Measurements from ENCODE around the gene RPP25L.

RPP25L gene

DNA sequence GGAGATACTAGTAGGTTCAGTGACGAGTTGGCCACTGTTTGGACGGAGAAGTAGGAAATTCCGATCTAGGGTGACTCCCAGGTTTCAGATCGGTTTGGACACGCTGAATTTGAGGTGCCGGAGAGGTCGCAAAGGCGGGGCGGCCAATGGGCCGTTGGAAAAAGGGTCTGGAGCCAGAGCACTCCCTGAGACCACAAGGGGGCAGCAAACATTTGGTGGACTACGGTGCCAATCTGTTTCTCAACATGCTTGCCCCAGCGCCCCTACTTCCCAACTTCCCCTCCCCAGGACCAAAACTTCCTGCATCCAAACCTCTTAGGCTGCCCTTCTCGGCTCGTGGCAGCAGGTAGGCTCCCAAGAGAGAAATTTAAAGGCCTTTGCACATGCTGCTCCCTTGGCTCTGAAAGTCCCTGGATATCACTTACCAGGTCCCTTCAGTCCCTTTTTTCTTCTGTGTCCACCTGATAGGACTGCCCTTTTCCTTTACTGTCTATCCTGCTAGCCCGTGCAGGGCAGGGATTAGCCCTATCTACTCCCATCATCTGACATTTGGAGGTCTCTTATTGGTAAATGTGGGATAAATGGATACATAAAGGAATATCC is 992 bp upstream of the RPP25L start:
- no peaks in the 10 kb centered on the region for H3K9me3 ChIP-seq (ENCODE audit: control insufficient read depth in 2 of 2, low read length in 2 of 2)
- H3K9ac ChIP-seq (ENCODE audit: low read depth in 1 of 2, low read length in 2 of 2) = peak overlapping the region; percentile 81 to 97
- H3K27me3 ChIP-seq (ENCODE audit: control insufficient read depth in 2 of 2, insufficient read depth in 2 of 2, low read length in 2 of 2) = no peaks in the 10 kb centered on the region
- H3K27ac ChIP-seq (ENCODE audit: low read depth in 2 of 2, low read length in 2 of 2) = peak overlapping the region in 1 of 2 donors; percentile 68
- H3K4me1 ChIP-seq (ENCODE audit: control insufficient read depth in 2 of 2, insufficient read depth in 2 of 2, low read length in 2 of 2) = peaks cover 21% of the 10 kb centered on the region in 2 donors
- H3K4me3 ChIP-seq (ENCODE audit: low read length in 2 of 2) = peak overlapping the region; percentile 92
- peaks cover 27 to 34% of the 10 kb centered on the region in 2 donors for H3K36me3 ChIP-seq (ENCODE audit: control insufficient read depth in 2 of 2, insufficient read depth in 2 of 2, low read length in 2 of 2)

- no peaks in the 10 kb centered on the region for H3K27me3 ChIP-seq (ENCODE audit: control insufficient read depth in 2 of 2, insufficient read depth in 2 of 2, low read length in 2 of 2)
- no peaks in the 10 kb centered on the region for H3K9me3 ChIP-seq (ENCODE audit: control insufficient read depth in 2 of 2, low read length in 2 of 2)
- H3K4me1 ChIP-seq (ENCODE audit: control insufficient read depth in 2 of 2, insufficient read depth in 2 of 2, low read length in 2 of 2) = peaks cover 21 to 25% of the 10 kb centered on the region in 2 donors
- H3K36me3 ChIP-seq (ENCODE audit: control insufficient read depth in 2 of 2, insufficient read depth in 2 of 2, low read length in 2 of 2) = peaks cover 12 to 20% of the 10 kb centered on the region in 2 donors
- peak overlapping the region; percentile 92 for H3K4me3 ChIP-seq (ENCODE audit: low read length in 2 of 2)
- H3K27ac ChIP-seq (ENCODE audit: low read depth in 2 of 2, low read length in 2 of 2) = peak overlapping the region; percentile 74
- H3K9ac ChIP-seq (ENCODE audit: low read depth in 1 of 2, low read length in 2 of 2) = peak overlapping the region; percentile 97 to 99
Measured at GRCh38 chr9:34611251-34611810, 566 bp downstream of the RPP25L start.

DNA sequence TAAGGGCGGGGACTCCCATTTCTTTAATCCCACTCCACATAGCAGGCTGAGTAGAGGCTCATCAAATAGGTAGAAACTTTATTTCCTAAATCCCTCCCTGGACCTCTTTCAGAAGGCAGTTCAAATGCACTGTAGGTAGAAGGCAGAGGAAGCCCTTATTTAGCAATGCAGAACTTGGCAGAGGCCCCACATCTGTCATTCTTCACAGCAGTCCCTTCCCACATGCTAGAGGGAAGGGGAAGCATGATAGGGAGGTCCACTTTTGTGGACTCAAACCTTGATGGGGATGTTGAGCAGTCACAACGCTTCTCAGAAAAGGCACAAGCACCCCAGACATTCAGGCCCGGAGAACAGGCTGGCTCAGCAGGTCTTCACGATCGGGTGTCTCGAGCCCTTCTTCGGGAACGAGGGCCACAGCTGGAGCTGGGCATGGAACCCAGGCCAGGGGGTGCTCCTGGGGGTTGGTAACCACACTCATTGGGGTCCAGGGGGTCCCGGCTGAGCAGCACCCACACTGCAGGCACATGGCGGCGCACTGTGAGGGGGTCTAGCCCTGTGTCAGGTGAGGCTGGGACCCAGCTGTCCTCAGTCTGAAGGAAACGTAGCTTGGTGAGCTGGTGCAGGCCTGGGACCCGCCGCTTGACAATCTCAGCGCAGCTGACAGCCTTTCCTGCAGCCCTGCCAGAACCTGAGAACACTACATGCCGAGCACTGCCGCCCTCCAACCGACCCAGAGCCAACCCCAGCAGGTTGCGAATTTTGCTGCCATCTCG is 1.3 kb downstream of the RPP25L start:
- Histone ChIP-seq H3K9me3 (ENCODE audit: control insufficient read depth in 2 of 2, low read length in 2 of 2) (no peaks in the 10 kb centered on the region), H3K4me3 (ENCODE audit: low read length in 2 of 2) (peak overlapping the region; percentile 92), H3K27me3 (ENCODE audit: control insufficient read depth in 2 of 2, insufficient read depth in 2 of 2, low read length in 2 of 2) (no peaks in the 10 kb centered on the region), H3K27ac (ENCODE audit: low read depth in 2 of 2, low read length in 2 of 2) (no peak overlapping the region), H3K4me1 (ENCODE audit: control insufficient read depth in 2 of 2, insufficient read depth in 2 of 2, low read length in 2 of 2) (peaks cover 21 to 25% of the 10 kb centered on the region in 2 donors), H3K9ac (ENCODE audit: low read depth in 1 of 2, low read length in 2 of 2) (peak overlapping the region in 1 of 2 donors; percentile 97), H3K36me3 (ENCODE audit: control insufficient read depth in 2 of 2, insufficient read depth in 2 of 2, low read length in 2 of 2) (peaks cover 12 to 14% of the 10 kb centered on the region in 2 donors)

- H3K9me3 ChIP-seq (ENCODE audit: control insufficient read depth in 2 of 2, low read length in 2 of 2) = no peaks in the 10 kb centered on the region
- peaks cover 0 to 4% of the 10 kb centered on the region in 2 donors for H3K27me3 ChIP-seq (ENCODE audit: control insufficient read depth in 2 of 2, insufficient read depth in 2 of 2, low read length in 2 of 2)
- H3K4me3 ChIP-seq (ENCODE audit: low read length in 2 of 2) = no peak overlapping the region
- no peak overlapping the region for H3K9ac ChIP-seq (ENCODE audit: low read depth in 1 of 2, low read length in 2 of 2)
- H3K36me3 ChIP-seq (ENCODE audit: control insufficient read depth in 2 of 2, insufficient read depth in 2 of 2, low read length in 2 of 2) = no peaks in the 10 kb centered on the region
- H3K4me1 ChIP-seq (ENCODE audit: control insufficient read depth in 2 of 2, insufficient read depth in 2 of 2, low read length in 2 of 2) = peaks cover 12 to 18% of the 10 kb centered on the region in 2 donors
- no peak overlapping the region for H3K27ac ChIP-seq (ENCODE audit: low read depth in 2 of 2, low read length in 2 of 2)
Measured at GRCh38 chr9:34607331-34607730, 4.6 kb downstream of the RPP25L start.

- peaks cover 10 to 15% of the 10 kb centered on the region in 2 donors for H3K4me1 ChIP-seq (ENCODE audit: control insufficient read depth in 2 of 2, insufficient read depth in 2 of 2, low read length in 2 of 2)
- no peaks in the 10 kb centered on the region for H3K9me3 ChIP-seq (ENCODE audit: control insufficient read depth in 2 of 2, low read length in 2 of 2)
- H3K36me3 ChIP-seq (ENCODE audit: control insufficient read depth in 2 of 2, insufficient read depth in 2 of 2, low read length in 2 of 2) = no peaks in the 10 kb centered on the region
- peak overlapping the region in 1 of 2 donors; percentile 13 for H3K27ac ChIP-seq (ENCODE audit: low read depth in 2 of 2, low read length in 2 of 2)
- H3K27me3 ChIP-seq (ENCODE audit: control insufficient read depth in 2 of 2, insufficient read depth in 2 of 2, low read length in 2 of 2) = peaks cover 0 to 4% of the 10 kb centered on the region in 2 donors
- H3K9ac ChIP-seq (ENCODE audit: low read depth in 1 of 2, low read length in 2 of 2) = no peak overlapping the region
- H3K4me3 ChIP-seq (ENCODE audit: low read length in 2 of 2) = no peak overlapping the region
Measured at GRCh38 chr9:34606905-34607304, 5.0 kb downstream of the RPP25L start.

GRCh38 chr9:34606190-34606589 is 5.7 kb downstream of the RPP25L start:
- Histone ChIP-seq H3K27me3 (ENCODE audit: control insufficient read depth in 2 of 2, insufficient read depth in 2 of 2, low read length in 2 of 2) (peaks cover 0 to 4% of the 10 kb centered on the region in 2 donors), H3K27ac (ENCODE audit: low read depth in 2 of 2, low read length in 2 of 2) (no peak overlapping the region), H3K4me1 (ENCODE audit: control insufficient read depth in 2 of 2, insufficient read depth in 2 of 2, low read length in 2 of 2) (peaks cover 7 to 10% of the 10 kb centered on the region in 2 donors), H3K9ac (ENCODE audit: low read depth in 1 of 2, low read length in 2 of 2) (no peak overlapping the region), H3K9me3 (ENCODE audit: control insufficient read depth in 2 of 2, low read length in 2 of 2) (no peaks in the 10 kb centered on the region), H3K36me3 (ENCODE audit: control insufficient read depth in 2 of 2, insufficient read depth in 2 of 2, low read length in 2 of 2) (no peaks in the 10 kb centered on the region), H3K4me3 (ENCODE audit: low read length in 2 of 2) (no peak overlapping the region)

DNA sequence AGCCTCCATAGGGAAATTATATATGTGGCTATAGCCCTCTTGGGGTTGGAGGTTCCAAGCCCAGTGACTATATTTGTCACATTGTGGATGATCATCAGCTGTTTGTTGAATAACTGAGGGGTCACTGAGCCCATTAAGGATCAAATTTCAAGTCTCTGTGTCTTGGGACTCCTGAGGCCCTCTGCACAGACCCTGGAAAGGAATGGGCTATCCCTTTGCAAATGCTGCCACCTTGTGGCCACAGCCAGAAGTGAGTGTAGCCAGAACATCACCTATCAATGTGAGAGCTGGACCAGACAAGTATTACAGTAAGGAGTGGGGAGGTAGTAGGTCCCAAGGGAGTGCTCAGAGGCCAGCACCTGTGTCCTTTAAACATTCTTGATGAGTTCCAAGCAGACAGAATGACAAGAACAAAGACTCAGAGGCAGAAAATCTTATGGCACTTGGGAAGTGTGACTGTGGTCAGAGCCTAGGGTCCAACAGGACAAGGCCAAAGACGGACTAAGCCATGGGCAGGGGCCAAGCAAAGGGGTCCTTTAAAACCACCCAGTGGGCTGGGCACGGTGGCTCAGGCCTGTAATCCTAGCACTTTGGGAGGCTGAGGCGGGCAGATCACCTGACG is 8.2 kb downstream of the RPP25L start:
- H3K36me3 ChIP-seq (ENCODE audit: control insufficient read depth in 2 of 2, insufficient read depth in 2 of 2, low read length in 2 of 2) = no peaks in the 10 kb centered on the region
- peaks cover 0 to 4% of the 10 kb centered on the region in 2 donors for H3K27me3 ChIP-seq (ENCODE audit: control insufficient read depth in 2 of 2, insufficient read depth in 2 of 2, low read length in 2 of 2)
- peaks cover 0 to 4% of the 10 kb centered on the region in 2 donors for H3K4me1 ChIP-seq (ENCODE audit: control insufficient read depth in 2 of 2, insufficient read depth in 2 of 2, low read length in 2 of 2)
- H3K9me3 ChIP-seq (ENCODE audit: control insufficient read depth in 2 of 2, low read length in 2 of 2) = no peaks in the 10 kb centered on the region
- H3K27ac ChIP-seq (ENCODE audit: low read depth in 2 of 2, low read length in 2 of 2) = no peak overlapping the region
- no peak overlapping the region for H3K9ac ChIP-seq (ENCODE audit: low read depth in 1 of 2, low read length in 2 of 2)
- no peak overlapping the region for H3K4me3 ChIP-seq (ENCODE audit: low read length in 2 of 2)

GRCh38 chr9:34601937-34602573 is 9.8 kb downstream of the RPP25L start:
- Histone ChIP-seq H3K9ac (ENCODE audit: low read depth in 1 of 2, low read length in 2 of 2) (no peak overlapping the region), H3K9me3 (ENCODE audit: control insufficient read depth in 2 of 2, low read length in 2 of 2) (no peaks in the 10 kb centered on the region)

GRCh38 chr9:34600908-34601307 is 11.0 kb downstream of the RPP25L start:
- Histone ChIP-seq H3K27me3 (ENCODE audit: control insufficient read depth in 2 of 2, insufficient read depth in 2 of 2, low read length in 2 of 2) (peaks cover 0 to 4% of the 10 kb centered on the region in 2 donors), H3K4me1 (ENCODE audit: control insufficient read depth in 2 of 2, insufficient read depth in 2 of 2, low read length in 2 of 2) (no peaks in the 10 kb centered on the region), H3K9ac (ENCODE audit: low read depth in 1 of 2, low read length in 2 of 2) (no peak overlapping the region), H3K27ac (ENCODE audit: low read depth in 2 of 2, low read length in 2 of 2) (no peak overlapping the region), H3K36me3 (ENCODE audit: control insufficient read depth in 2 of 2, insufficient read depth in 2 of 2, low read length in 2 of 2) (no peaks in the 10 kb centered on the region), H3K4me3 (ENCODE audit: low read length in 2 of 2) (no peak overlapping the region), H3K9me3 (ENCODE audit: control insufficient read depth in 2 of 2, low read length in 2 of 2) (no peaks in the 10 kb centered on the region)

More at GRCh38 chr9:34601937-34602573, 9.8 kb downstream of the RPP25L start:
- Histone ChIP-seq H3K27ac (ENCODE audit: low read depth in 2 of 2, low read length in 2 of 2) (no peak overlapping the region), H3K4me3 (ENCODE audit: low read length in 2 of 2) (no peak overlapping the region), H3K4me1 (ENCODE audit: control insufficient read depth in 2 of 2, insufficient read depth in 2 of 2, low read length in 2 of 2) (peaks cover 0 to under 1% of the 10 kb centered on the region in 2 donors), H3K27me3 (ENCODE audit: control insufficient read depth in 2 of 2, insufficient read depth in 2 of 2, low read length in 2 of 2) (peaks cover 0 to 4% of the 10 kb centered on the region in 2 donors), H3K36me3 (ENCODE audit: control insufficient read depth in 2 of 2, insufficient read depth in 2 of 2, low read length in 2 of 2) (no peaks in the 10 kb centered on the region)

All from mucosa of rectum (tissue), 2 donors.